Fibroblast of skin of left biceps (primary cell): ENCODE data around the gene SCD5.

Source experiments
- DNase-seq, 2 experiments: peaks; one replicate each; pipeline ENCODE4 v3.0.0-alpha.2; 2013; ENCODE audit warnings: low read depth in 2 of 2

The SCD5 gene

GRCh38 chr4:82726596-82726995 is 72.0 kb downstream of the SCD5 start:
- no peak for DNase-seq

DNA sequence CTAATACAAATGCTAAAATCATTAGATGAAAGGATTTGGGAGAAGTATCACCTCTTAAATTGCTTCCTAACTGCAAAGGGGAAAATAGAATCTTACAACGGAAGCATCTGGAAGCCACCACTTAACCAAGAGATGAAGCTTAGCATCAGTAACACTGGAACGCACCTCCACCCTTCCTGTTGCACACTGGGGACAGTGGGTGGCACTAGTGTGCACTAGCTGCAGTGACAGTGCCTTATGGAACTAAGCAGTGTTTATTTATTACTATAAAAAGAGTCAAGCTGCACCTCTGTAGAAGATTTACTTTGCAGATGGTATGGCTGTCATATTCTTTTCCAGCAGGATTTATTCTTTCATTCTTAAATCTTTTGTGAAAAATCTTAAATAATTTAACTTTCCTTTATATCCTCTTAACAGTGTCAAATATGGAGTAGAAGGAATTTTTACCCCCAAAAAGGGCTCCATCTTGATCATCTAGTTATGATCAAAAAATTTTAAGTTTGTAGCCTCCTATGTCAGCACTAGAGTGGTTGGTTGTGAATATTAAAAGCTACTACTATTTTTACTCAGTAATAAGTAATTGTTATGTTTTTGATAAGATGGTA is 76.7 kb downstream of the SCD5 start:
- no peak for DNase-seq

DNA sequence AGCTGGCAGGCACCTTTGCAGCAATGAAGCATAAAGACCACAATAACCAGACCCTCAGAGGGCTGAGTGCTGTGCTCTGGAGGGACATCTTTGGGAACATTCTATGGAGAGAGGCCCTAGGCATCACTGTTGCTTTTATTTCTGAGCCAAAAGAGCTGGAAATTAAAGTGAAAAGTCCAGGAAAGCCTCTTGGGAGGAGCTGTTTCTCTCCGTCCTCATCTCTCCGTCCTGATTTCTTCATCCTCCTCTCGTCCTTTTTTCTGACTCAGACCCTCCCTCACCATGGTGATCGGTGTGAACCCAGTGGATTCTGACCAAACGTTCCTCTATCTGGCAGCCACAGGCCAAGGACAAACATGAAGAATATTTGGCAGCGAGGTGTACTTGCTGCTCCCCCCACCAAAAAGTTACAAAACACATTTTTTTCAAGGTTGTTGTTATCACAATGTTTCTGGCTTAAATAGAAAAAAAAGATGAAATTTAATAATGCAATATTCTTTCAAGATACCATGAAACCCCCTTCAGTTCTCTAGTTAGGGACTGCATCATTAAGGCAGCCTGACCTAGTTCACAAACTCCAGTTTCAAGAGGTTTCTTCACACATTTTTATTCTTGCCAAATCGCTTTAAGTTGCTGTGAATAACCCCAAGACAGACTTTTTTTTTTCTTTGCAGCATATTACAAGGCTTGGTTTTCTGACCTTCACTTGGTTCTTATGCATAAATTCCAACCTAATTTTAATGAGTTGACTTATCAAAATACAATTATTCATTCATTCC is 80.2 kb downstream of the SCD5 start:
- no peak for DNase-seq

- no peak for DNase-seq
These were observed 82.6 kb downstream of the SCD5 start for GRCh38 chr4:82715731-82716617.

- DNase-seq = no peak
These were observed 84.7 kb downstream of the SCD5 start for GRCh38 chr4:82713856-82714255.

GRCh38 chr4:82712561-82712960 is 86.0 kb downstream of the SCD5 start:
- DNase-seq = no peak

DNA sequence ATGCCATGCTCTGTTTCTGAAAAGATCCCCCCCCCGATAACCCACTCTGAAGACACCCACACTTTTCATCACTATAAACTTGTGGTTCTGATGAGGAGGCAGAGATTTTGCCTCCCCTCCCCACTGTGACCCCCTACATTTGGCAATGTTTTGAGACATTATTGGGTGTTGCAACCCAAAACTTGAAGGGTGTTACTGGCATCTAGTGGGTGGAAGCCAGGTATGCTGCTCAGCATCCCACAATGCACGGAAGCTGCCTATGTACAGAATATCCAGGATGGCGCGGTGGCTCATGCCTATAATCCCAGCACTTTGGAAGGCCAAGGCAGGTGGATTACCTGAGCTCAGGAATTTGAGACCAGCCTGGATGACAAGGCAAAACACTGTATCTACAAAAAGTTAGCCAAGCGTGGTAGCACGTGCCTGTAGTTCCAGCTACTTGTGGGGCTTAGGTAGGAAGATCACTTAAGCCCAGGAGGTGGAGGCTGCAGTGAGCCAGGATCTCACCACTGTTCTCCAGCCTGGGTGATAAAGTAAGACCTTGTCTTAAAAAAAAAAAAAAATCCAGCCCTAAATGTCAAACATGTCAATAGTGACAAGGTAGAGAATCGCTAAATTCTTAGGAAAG is 87.3 kb downstream of the SCD5 start:
- no peak for DNase-seq

DNA sequence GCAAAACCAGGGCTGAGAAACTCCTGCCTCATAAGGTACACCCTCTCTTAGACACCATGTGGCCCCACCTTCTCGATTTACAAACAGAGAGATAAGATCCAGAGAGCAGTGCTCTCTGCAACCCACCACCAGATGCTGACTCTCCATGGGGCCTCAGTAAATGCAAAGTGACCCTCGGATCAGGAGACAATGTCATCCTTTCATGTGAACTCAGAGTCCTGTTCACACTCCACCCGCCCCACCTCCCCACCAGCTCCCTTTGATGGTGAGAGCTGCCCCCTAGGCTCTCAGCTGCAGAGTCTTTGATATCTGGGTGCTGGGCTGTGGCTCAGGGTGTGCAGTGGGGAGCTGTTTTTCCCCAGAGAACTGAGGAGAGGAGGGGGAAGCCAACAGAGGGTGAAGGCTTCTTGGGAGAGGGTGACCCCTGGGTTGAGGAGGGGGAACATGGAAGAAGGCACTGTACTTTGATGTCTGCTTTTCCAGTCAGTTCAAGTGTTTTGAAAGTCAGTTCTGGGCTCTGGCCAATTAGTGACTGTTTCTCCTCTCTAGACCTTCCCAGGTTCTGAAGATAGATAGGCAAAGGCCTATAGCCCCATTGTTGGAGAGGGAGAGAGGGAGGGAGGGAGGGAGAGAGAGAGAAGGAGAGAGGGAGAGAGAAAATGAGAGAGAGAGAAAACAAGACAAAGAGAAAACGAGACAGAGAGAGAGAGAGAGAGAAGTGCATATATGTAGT is 88.2 kb downstream of the SCD5 start:
- DNase-seq = no peak

DNA sequence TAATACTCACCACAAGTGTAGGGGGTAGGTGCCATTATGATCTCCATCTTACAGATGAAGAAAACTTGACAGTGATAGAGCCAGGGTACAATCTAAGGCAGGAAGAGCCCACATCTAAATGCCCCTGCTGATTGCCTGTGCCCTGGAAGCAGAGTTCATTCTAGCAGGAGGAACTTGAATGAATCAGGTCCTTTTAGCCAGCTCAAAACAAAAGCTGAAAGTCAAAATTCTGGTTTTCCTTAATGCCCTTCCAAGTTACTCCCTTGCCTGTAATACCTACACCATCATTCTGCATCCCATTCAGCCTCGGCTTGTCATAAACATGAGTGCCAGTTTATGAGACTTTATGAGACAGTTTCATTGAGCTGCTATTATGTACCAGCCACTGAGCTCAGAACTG is 89.6 kb downstream of the SCD5 start:
- DNase-seq = no peak

GRCh38 chr4:82706349-82707000 is 92.1 kb downstream of the SCD5 start:
- no peak for DNase-seq

DNA sequence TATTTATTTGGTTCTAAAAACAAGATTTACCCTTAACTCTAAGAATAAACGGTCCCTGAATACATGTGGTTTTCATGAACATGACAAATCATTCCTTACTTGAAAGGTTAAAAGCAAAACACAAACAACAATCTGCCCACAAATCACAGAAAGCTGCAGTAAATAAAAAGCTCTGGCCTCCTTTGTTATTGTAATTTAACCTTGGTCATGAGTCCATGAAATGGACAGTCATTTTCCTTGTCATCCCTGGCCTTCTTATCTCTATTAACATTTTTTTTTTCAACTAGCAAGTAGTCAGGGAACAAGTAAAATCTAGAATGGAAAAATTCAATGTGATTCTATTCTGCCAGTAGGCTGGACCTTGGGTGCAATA is 92.7 kb downstream of the SCD5 start:
- no peak for DNase-seq

- no peak for DNase-seq
These were observed 93.2 kb downstream of the SCD5 start for GRCh38 chr4:82705169-82705927.

- DNase-seq = no peak
These were observed 94.4 kb downstream of the SCD5 start for GRCh38 chr4:82704156-82704555.

DNA sequence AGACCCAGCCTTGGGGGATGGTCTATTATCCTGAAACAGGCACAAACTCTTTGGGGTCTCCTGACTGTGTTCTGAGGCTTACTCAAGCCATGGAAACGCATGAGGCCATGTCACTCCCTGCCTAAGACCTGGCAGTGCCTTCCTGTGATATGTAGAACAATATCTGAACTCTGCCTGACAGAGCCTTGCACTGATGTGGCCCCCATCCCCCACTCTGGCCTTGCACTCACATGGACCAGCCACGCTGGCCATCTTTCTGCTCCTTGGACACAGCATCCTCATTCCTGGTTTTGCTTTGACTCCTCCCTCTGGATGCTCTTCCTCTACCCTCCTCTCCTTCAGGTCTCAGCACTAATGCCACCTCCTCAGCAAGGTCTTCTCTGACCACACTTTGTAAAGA is 100.2 kb downstream of the SCD5 start:
- no peak for DNase-seq

DNA sequence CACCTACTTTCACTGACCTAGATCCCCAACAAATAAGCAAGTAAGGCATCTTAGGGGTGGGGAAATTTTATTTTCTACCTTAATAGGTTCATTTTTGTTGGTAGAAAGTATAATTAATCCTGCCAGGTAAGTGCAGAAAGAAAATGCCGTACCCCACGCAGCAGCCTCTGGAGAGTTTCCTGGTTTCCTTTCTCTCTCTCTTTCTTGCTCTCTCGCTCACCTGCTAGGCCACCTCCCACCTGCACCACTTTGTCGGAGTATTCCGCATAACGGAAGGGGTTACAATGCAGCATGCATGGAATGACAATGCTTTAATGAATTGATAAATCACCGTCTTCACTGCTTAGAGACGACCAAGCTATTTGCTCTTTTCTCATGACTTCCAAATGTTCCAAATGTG is 101.0 kb downstream of the SCD5 start:
- no peak for DNase-seq

- DNase-seq = no peak
These were observed 102.3 kb downstream of the SCD5 start for GRCh38 chr4:82696117-82696860.

- DNase-seq = no peak
These were observed 103.7 kb downstream of the SCD5 start for GRCh38 chr4:82694892-82695291.

DNA sequence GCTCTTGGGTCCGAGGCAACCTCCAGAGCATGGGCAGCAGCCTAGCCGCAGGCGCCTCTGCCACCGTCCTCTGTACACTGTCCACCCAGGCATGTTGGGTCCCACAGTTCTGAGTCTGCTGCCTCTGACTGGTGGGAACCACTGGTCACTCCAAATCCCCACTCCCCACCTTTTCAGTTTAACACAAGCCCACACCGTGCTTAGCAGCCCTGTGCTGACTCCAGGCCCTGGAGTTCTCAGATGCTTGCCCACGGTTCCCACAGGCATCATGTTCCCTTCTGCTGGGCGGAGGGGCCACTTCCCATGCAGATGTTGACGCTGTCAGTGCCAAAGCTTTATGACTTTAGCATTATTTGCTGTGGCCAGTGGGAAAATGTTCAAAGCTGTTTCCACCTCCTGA is 104.5 kb downstream of the SCD5 start:
- DNase-seq = no peak

- DNase-seq = no peak
These were observed 106.4 kb downstream of the SCD5 start for GRCh38 chr4:82692101-82692780.
